Erythroblast (primary cell): ENCODE measurements around the gene UNK.
A peak's percentile ranks its signal among the peaks of the same experiment; 100 is the strongest.

Source experiments
- DNase-seq, 2 experiments: peaks; one replicate each; lab custom pipeline; 2025; lab: John Stamatoyannopoulos, UW
- GATA1 ChIP-seq: IDR thresholded peaks from 2 replicates; pipeline ENCODE4 v1.6.1; 2011; ENCODE audit warnings: low read depth, mild to moderate bottlenecking, control low read depth, low read length, moderate library complexity
- POLR2A ChIP-seq: IDR thresholded peaks from 2 replicates; pipeline ENCODE4 v1.6.1; 2011; ENCODE audit warnings: mild to moderate bottlenecking, low read length

UNK gene

GRCh38 chr17:75773121-75773807, 11.3 kb upstream of the UNK start:
- TF ChIP-seq GATA1 = no peak
- TF ChIP-seq POLR2A = no peak
- DNase-seq = no peak

GRCh38 chr17:75773808-75774470, 10.7 kb upstream of the UNK start:
- TF ChIP-seq POLR2A (no peak), GATA1 (no peak)

DNA sequence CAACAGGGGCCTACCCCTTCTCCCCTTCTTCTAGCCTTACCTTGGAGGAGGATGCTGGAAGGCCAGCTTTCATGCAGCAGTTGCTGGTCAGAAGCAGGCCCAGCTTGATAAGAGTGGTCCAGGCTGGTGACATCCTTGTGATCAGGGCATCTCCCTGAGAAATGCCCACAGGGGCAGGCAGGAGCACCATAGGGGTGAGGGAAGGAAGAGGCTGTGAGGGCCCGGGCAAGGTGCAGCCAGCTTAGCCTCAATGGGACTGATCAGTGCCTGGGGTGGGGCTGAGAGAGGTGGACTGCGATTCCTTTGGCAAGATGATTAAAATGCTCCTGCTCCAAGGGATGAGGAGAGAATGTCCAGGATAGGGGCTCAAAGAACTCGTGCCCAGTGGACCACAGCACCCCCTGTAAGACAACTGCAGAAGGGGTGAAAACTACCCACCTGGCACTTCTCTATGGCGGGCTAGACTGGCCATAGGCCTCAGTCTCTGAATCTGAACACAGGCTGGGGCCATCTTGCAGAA, 10.1 kb upstream of the UNK start:
- no peak for TF ChIP-seq POLR2A
- no peak for TF ChIP-seq GATA1
- DNase-seq = no peak

More at GRCh38 chr17:75773808-75774470, 10.7 kb upstream of the UNK start:
- no peak for DNase-seq

- DNase-seq = peak in 1 of 2 experiments; percentile 51
Measured at GRCh38 chr17:75774991-75775668, 9.5 kb upstream of the UNK start.

DNA sequence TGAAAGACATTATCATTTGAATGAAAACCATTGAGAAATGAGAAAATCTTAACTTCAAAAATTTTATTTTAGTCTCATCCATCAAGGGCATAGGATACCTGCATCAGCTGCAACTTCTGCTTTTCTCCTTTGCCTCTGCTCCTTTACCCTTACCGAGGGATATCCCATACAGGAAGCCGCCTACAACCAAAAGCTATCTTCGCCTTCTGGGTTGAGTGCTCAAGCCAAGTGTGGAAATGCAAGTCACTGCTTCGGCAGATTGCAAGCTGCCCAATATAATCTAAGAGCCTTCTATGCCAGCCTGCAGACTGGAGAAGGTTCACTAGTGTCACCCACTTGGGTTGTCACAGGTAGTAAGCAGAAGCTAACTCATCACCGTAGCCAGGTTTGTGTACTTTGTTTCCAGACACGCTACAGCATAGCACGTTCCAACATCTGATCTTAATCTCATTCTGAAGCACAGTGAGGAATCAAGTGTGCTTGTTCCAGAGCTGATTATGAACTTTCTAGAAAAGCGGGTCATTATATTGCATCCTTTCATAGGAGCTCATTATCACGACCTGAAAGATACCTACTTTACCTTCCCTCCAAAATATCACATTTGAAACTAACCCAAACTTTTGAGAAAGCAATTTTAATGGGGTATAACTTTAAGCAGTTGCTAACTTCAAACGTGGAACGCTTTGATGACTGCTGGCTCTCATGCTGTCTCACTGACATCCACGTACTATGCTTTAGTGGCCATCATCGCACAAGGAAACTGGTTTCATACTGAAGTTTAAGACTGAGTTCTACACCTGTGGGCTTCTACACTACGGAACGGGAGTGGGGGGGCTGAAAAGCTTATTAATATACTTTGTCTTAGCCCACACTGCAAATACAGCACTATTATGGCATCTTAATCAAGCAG, 8.0 kb upstream of the UNK start:
- TF ChIP-seq POLR2A (peak; percentile 93), GATA1 (no peak)
- DNase-seq = peak; percentile 74 to 75

More at GRCh38 chr17:75774991-75775668, 9.5 kb upstream of the UNK start:
- TF ChIP-seq GATA1 = no peak
- no peak for TF ChIP-seq POLR2A

DNA sequence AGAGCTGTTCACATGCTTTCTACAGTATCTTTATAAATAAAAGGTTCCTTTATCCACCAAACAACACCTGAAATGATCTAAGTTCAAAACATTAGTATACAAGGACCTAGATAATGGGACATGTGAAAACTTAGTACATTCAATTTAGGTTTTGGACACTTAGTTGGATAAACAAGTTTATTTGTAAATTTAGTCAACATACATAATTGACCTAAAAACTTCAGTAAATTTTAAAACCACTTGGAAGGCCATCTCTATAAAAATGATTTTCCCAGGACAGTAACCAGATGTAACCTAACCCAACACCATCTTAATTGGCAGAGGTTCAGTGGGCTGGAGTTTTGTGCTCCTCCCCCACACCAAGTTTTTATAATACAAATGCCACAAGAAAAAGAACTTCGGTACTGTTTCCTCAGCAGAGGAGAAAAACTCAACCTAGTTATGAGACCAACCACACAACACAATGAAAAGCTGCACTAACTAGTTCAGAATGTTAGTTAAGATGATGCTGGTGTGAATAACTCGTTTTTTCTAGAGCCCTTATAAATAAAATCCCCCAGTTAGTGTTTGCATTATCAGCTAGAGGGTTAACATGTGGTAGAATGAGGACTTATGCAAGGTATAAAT, 7.2 kb upstream of the UNK start:
- TF ChIP-seq POLR2A = no peak
- no peak for TF ChIP-seq GATA1
- DNase-seq = no peak

GRCh38 chr17:75778066-75778860, 6.3 kb upstream of the UNK start:
- DNase-seq = peak in 1 of 2 experiments; percentile 67
- peak; percentile 24 for TF ChIP-seq POLR2A

DNA sequence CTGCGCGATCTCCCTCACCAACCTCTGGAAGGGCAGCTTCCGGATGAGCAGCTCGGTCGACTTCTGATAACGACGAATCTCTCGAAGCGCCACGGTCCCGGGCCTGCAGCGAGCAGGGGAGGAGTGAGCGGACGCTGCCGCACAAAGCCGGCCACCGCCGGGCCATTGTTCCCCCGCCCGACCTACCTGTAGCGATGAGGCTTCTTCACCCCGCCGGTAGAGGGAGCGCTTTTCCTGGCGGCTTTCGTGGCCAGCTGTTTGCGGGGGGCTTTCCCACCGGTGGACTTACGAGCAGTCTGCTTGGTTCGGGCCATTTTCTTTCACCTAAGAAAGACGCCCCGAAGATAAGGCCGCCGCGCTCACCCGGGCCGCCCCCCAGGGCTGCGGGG, 5.8 kb upstream of the UNK start:
- no peak for DNase-seq
- no peak for TF ChIP-seq POLR2A
- TF ChIP-seq GATA1 = no peak

- peak; percentile 99 to 100 for DNase-seq
- TF ChIP-seq POLR2A = peak; percentile 100
- no peak for TF ChIP-seq GATA1
Measured at GRCh38 chr17:75779250-75779986, 5.2 kb upstream of the UNK start.

DNA sequence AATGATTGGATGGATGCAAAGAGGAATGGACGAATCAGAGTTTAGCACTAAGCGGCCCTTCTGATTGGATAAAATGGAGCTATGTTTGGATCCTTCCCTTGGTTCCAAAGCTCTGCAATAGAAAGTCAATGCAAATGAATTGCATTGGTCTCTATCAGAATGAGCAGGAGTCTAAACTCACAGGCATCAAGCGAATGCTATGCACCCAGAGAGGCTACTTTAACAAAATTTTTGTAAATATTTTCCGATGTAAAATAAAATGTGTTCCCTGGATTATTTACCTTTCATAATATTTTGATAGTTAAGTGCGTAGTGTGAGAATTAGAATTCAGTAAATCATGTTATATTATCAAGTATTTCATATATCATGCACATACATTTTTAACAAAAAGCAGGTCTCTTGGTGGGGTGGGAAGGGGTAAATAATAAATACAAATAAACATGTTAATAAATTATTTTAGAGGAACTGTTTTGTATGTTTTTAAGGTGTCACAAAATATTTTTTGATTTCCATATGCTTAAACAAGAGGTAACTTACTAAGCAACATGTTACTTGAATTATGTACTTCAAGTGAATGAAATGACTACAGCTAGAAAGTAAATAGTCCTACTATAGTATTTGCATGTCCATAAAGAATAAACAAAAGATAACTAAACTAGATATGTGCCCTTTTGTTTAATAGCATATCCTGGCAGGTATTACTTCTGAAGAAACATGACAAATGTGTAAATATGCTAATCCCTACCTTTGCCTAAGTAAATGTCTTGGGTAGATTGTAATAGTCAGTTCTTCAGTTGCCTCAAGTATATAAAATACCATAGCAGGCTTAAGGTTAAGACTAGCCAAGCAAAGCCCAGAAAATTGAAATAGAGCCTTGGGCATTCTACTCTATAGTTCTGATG, 4.4 kb upstream of the UNK start:
- DNase-seq = no peak
- TF ChIP-seq GATA1 = no peak
- peak; percentile 89 for TF ChIP-seq POLR2A
